Osteoblast (primary cell): ENCODE data around the gene JAK3. TPM values are rescaled to one million over a fixed set of nuclear protein-coding genes. Genes with fewer than 3 reads are reported as not detected.

Source experiments
- DNase-seq: peaks from one replicate; pipeline ENCODE4 v3.0.0; 2011; ENCODE audit warnings: low spot score, mixed read lengths; ENCODE audit not compliant: insufficient read length; ENCODE audit errors: missing footprints
- H2AFZ ChIP-seq: 2 replicates; pipeline ENCODE4 v1.6.0; 2011; ENCODE audit warnings: mild to moderate bottlenecking, low read length
- H3K27ac ChIP-seq: 2 replicates; pipeline ENCODE4 v1.5.1; 2011; ENCODE audit warnings: mild to moderate bottlenecking, low read depth, low read length, moderate library complexity
- H3K27me3 ChIP-seq: 2 replicates; pipeline ENCODE4 v1.6.0; 2012; ENCODE audit warnings: mild to moderate bottlenecking, control low read depth, inconsistent platforms, low read length, moderate library complexity; ENCODE audit not compliant: insufficient read depth
- H3K36me3 ChIP-seq: 2 replicates; pipeline ENCODE4 v1.5.1; 2011; ENCODE audit warnings: mild to moderate bottlenecking, low read length, control low read depth, moderate library complexity; ENCODE audit not compliant: insufficient read depth
- H3K4me1 ChIP-seq: 2 replicates; pipeline ENCODE4 v1.5.1; 2011; ENCODE audit warnings: mild to moderate bottlenecking, low read length, control low read depth, moderate library complexity; ENCODE audit not compliant: insufficient read depth
- H3K4me2 ChIP-seq: 2 replicates; pipeline ENCODE4 v1.6.0; 2011; ENCODE audit warnings: mild to moderate bottlenecking, low read length; ENCODE audit not compliant: insufficient read depth
- H3K4me3 ChIP-seq: fragments of 200-600 bp; sonication (generic); 3 replicates; pipeline ENCODE4 v1.5.1; 2012; ENCODE audit warnings: mild to moderate bottlenecking, low read length, inconsistent platforms; ENCODE audit not compliant: insufficient read depth
- H3K79me2 ChIP-seq: 2 replicates; pipeline ENCODE4 v1.6.0; 2012; ENCODE audit warnings: mild to moderate bottlenecking, low read length, control low read depth, inconsistent platforms; ENCODE audit not compliant: insufficient read depth
- H3K9me3 ChIP-seq: 2 replicates; pipeline ENCODE4 v1.5.1; 2011; ENCODE audit warnings: low read depth, low read length, control low read depth
- H4K20me1 ChIP-seq: 2 replicates; pipeline ENCODE4 v1.6.0; 2012; ENCODE audit warnings: mild to moderate bottlenecking, low read length, control low read depth; ENCODE audit not compliant: insufficient read depth
- total RNA-seq: library from RNA; depleted of rRNA; stranded (reverse); fragments of >200 nt; gene quantifications from 2 replicates; pipeline ENCODE4 v1.2.3, GENCODE V29; 2012
- TF ChIP-seq, protein P1 (sequence below): IDR thresholded peaks from 2 replicates; pipeline ENCODE4 v1.5.1; 2011; ENCODE audit warnings: mild to moderate bottlenecking, low read depth, low read length, moderate library complexity; ENCODE audit errors: extremely low read depth

Gene JAK3
- total RNA-seq, 1 donor = 1.8 TPM

DNA sequence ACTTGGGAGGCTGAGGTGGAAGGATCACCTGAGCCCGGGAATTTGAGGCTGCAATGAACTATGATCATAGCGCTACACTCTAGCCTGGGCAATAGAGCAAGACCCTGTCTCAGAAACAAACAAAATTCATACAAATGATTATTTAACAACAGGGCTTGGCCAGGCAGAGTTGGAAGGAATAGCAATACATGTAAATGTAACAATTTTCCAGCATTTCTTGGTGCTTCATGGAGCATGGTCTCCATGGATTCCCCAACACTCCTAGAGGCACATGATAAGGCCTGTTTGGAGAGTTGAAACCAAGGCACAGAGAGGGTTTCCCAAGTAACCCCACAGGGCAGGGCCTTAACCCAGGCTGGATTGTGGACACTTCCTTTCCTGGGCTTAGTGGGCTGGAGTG lies 36.7 kb downstream of the JAK3 start:
- Histone ChIP-seq H2AFZ (no peak overlapping the region), H3K4me1 (no peaks in the 10 kb centered on the region), H3K36me3 (no peaks in the 10 kb centered on the region), H3K79me2 (no peaks in the 10 kb centered on the region), H3K27me3 (no peaks in the 10 kb centered on the region), H4K20me1 (no peaks in the 10 kb centered on the region), H3K9me3 (no peaks in the 10 kb centered on the region), H3K27ac (no peak overlapping the region), H3K4me3 (no peak overlapping the region), H3K4me2 (no peak overlapping the region)
- peak; percentile 58 for DNase-seq
- TF ChIP-seq, protein P1, sequence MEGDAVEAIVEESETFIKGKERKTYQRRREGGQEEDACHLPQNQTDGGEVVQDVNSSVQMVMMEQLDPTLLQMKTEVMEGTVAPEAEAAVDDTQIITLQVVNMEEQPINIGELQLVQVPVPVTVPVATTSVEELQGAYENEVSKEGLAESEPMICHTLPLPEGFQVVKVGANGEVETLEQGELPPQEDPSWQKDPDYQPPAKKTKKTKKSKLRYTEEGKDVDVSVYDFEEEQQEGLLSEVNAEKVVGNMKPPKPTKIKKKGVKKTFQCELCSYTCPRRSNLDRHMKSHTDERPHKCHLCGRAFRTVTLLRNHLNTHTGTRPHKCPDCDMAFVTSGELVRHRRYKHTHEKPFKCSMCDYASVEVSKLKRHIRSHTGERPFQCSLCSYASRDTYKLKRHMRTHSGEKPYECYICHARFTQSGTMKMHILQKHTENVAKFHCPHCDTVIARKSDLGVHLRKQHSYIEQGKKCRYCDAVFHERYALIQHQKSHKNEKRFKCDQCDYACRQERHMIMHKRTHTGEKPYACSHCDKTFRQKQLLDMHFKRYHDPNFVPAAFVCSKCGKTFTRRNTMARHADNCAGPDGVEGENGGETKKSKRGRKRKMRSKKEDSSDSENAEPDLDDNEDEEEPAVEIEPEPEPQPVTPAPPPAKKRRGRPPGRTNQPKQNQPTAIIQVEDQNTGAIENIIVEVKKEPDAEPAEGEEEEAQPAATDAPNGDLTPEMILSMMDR = no peak

DNA sequence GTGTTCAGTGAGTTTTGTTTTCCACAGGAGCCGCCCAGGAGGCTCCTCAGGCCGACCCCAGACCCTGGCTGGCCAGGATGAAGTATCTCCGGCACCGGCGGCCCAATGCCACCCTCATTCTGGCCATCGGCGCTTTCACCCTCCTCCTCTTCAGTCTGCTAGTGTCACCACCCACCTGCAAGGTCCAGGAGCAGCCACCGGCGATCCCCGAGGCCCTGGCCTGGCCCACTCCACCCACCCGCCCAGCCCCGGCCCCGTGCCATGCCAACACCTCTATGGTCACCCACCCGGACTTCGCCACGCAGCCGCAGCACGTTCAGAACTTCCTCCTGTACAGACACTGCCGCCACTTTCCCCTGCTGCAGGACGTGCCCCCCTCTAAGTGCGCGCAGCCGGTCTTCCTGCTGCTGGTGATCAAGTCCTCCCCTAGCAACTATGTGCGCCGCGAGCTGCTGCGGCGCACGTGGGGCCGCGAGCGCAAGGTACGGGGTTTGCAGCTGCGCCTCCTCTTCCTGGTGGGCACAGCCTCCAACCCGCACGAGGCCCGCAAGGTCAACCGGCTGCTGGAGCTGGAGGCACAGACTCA lies 40.0 kb downstream of the JAK3 start:
- H3K27ac ChIP-seq = no peak overlapping the region
- no peak overlapping the region for H3K4me2 ChIP-seq
- H3K79me2 ChIP-seq = no peaks in the 10 kb centered on the region
- H3K9me3 ChIP-seq = no peaks in the 10 kb centered on the region
- no peak overlapping the region for H2AFZ ChIP-seq
- DNase-seq = peak; percentile 58
- H3K4me1 ChIP-seq = no peaks in the 10 kb centered on the region
- no peaks in the 10 kb centered on the region for H4K20me1 ChIP-seq
- TF ChIP-seq, protein P1 = no peak
- no peaks in the 10 kb centered on the region for H3K36me3 ChIP-seq
- H3K27me3 ChIP-seq = no peaks in the 10 kb centered on the region
- H3K4me3 ChIP-seq = no peak overlapping the region

DNA sequence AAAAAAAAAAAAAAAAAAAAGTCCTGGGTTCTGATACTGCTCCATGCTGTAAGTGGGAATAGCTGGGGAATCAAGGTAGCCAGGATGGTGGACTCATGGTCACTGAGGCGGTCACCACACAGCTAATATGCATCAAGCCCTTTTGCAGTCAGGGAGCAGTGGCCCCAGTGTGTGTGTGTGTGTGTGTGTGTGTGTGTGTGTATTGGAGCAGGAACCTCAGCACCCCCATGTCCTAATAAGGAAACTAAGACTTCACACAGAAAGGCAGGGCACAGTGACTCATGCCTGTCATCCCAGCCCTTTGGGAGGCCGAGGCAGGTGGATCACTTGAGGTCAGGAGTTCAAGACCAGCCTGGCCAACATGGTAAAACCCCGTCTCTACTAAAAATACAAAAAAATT lies 40.8 kb downstream of the JAK3 start:
- no peaks in the 10 kb centered on the region for H3K4me1 ChIP-seq

DNA sequence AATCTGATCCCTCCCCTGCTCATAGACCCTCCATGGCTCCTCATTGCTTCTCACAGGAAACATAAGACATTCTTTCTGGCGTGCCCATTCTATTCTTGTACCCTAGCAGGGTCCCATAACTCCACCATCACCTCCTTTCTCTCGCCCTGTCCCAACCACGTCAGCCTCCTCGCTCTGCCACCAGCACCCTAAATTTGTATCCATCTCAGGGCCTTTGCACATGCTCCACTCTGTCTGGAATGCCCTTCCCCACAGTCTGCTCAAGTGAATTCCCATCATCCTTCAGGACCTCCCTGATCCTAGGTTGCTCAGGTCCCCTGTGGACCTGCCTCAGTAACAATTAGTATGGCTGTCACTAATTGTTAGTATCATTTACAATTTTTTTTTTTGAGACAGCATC lies 42.4 kb downstream of the JAK3 start:
- Histone ChIP-seq H3K9me3 (no peaks in the 10 kb centered on the region), H4K20me1 (no peaks in the 10 kb centered on the region), H3K4me2 (no peak overlapping the region), H3K79me2 (no peaks in the 10 kb centered on the region), H3K4me1 (no peaks in the 10 kb centered on the region), H3K36me3 (no peaks in the 10 kb centered on the region), H3K27ac (no peak overlapping the region), H3K4me3 (no peak overlapping the region), H3K27me3 (peaks cover 4% of the 10 kb centered on the region), H2AFZ (no peak overlapping the region)
- DNase-seq = no peak
- TF ChIP-seq, protein P1 = no peak

More for the DNA sequence above, 40.8 kb downstream of the JAK3 start:
- Histone ChIP-seq H3K27ac (no peak overlapping the region), H3K4me3 (no peak overlapping the region), H2AFZ (no peak overlapping the region), H3K4me2 (no peak overlapping the region), H3K36me3 (no peaks in the 10 kb centered on the region), H3K27me3 (peaks cover 4% of the 10 kb centered on the region), H3K79me2 (no peaks in the 10 kb centered on the region), H3K9me3 (no peaks in the 10 kb centered on the region), H4K20me1 (no peaks in the 10 kb centered on the region)
- DNase-seq = peak; percentile 71
- TF ChIP-seq, protein P1 = no peak
